Activated CD8-positive, alpha-beta T cell treated with anti-CD3 and anti-CD28 coated beads for 36 hours (primary cell): ENCODE measurements around the gene TMCO6. TPM values are rescaled to one million over a fixed set of nuclear protein-coding genes. Genes with fewer than 3 reads are reported as not detected.
A peak's percentile ranks its signal among the peaks of the same experiment; 100 is the strongest.

Experiments
- ATAC-seq: fragments of 200-7000 bp; cut with Tn5 transposase; one replicate; pipeline ENCODE4 v1.10.0; 2021; ENCODE audit warnings: mild to moderate bottlenecking, moderate library complexity
- CTCF ChIA-PET: fragments of 350-600 bp; sonication (Branson Sonifier 250); formaldehyde crosslinking; loops from one replicate; lab custom pipeline; 2021; ENCODE audit warnings: antibody characterized with exemption; lab: Charles Lee
- POLR2A ChIA-PET: fragments of 350-600 bp; sonication (Branson Sonifier 250); formaldehyde crosslinking; loops from one replicate; lab custom pipeline; 2021; ENCODE audit warnings: antibody characterized with exemption; lab: Charles Lee
- DNase-seq: peaks from one replicate; pipeline ENCODE4 v3.0.0-alpha.2; 2020
- H3K27ac Mint-ChIP-seq: one replicate; pipeline ENCODE4 v1.8.0; 2021; ENCODE audit warnings: mild to moderate bottlenecking, mixed read lengths
- H3K27me3 Mint-ChIP-seq: one replicate; pipeline ENCODE4 v1.8.0; 2021; ENCODE audit warnings: mixed read lengths
- H3K36me3 Mint-ChIP-seq: one replicate; pipeline ENCODE4 v1.8.0; 2021; ENCODE audit warnings: low read depth, mixed read lengths
- H3K4me1 Mint-ChIP-seq: one replicate; pipeline ENCODE4 v1.8.0; 2021; ENCODE audit warnings: low read depth, mixed read lengths
- H3K4me3 Mint-ChIP-seq: one replicate; pipeline ENCODE4 v1.8.0; 2021; ENCODE audit warnings: mild to moderate bottlenecking, moderate library complexity, mixed read lengths
- H3K9me3 Mint-ChIP-seq: one replicate; pipeline ENCODE4 v1.8.0; 2021; ENCODE audit warnings: mixed read lengths
- intact Hi-C: fragments of 100-400 bp; cut with micrococcal nuclease; formaldehyde crosslinking; loops from one replicate; pipeline ENCODE4 v1.10.0; 2022
- total RNA-seq, 2 experiments: library from RNA; stranded (reverse); gene quantifications; one replicate each; pipeline ENCODE4 v1.2.3, GENCODE V29; 2021
- TF ChIP-seq, protein P1 (sequence below): fragments of 200-600 bp; IDR thresholded peaks from one replicate; pipeline ENCODE4 v1.8.0; 2022; ENCODE audit warnings: antibody characterized with exemption, mild to moderate bottlenecking

The TMCO6 gene
- total RNA-seq, 2 experiments from 2014 or later, result 31.7 to 33.2 TPM

GRCh38 chr5:140632366-140633020 is 6.8 kb upstream of the TMCO6 start:
- Mint-ChIP-seq H3K9me3 (peaks cover 3% of the 10 kb centered on the region), H3K27ac (peak overlapping the region; percentile 71), H3K4me1 (peaks cover 28% of the 10 kb centered on the region), H3K4me3 (peak overlapping the region; percentile 74), H3K36me3 (peaks cover 2% of the 10 kb centered on the region), H3K27me3 (peaks cover 17% of the 10 kb centered on the region)
- intact Hi-C loops, result loop anchor here (5.0 kb wide), 1 partner anchor 75 kb away; the partner anchor contains the start of gene SRA1
- CTCF ChIA-PET, result interaction anchor here (0.8 to 2.2 kb wide), 8 partner anchors 12 to 286 kb away, joined by 3 to 8 read pairs (median 4); partner anchors contain the start of genes EIF4EBP3, HBEGF, IK and NDUFA2
- TF ChIP-seq, protein P1, sequence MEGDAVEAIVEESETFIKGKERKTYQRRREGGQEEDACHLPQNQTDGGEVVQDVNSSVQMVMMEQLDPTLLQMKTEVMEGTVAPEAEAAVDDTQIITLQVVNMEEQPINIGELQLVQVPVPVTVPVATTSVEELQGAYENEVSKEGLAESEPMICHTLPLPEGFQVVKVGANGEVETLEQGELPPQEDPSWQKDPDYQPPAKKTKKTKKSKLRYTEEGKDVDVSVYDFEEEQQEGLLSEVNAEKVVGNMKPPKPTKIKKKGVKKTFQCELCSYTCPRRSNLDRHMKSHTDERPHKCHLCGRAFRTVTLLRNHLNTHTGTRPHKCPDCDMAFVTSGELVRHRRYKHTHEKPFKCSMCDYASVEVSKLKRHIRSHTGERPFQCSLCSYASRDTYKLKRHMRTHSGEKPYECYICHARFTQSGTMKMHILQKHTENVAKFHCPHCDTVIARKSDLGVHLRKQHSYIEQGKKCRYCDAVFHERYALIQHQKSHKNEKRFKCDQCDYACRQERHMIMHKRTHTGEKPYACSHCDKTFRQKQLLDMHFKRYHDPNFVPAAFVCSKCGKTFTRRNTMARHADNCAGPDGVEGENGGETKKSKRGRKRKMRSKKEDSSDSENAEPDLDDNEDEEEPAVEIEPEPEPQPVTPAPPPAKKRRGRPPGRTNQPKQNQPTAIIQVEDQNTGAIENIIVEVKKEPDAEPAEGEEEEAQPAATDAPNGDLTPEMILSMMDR, result no peak
- DNase-seq, result peak; percentile 68
- peak; percentile 65 for ATAC-seq
- POLR2A ChIA-PET, result interaction anchor here (0.9 to 1.2 kb wide), 6 partner anchors 12 to 85 kb away, joined by 3 to 9 read pairs (median 4); partner anchors contain the start of genes EIF4EBP3, IK and NDUFA2

DNA sequence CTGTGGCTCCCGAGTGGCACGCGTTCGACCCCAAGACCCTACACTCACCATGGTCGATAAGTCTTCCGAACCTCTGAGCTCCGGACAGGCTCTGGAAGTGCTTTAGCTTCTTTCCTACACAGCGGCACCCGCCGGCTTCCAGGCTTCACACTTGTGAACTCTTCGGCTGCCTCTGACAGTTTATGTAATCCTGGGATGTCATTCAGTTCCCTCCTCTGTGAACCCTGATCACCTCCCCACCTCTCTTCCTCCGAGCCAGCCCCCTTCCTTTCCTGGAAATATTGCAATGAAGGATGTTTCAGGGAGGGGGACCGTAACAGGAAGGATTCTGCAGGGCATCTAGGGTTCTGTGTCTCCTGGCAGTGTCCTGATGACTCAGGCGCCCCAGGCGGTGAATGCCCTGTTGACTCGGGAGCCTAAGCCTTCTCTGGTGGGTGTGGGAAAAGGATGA is 6.2 kb upstream of the TMCO6 start, which contains the start of gene CD14:
CD14 (minus strand) TSS at position 155 of the 451 bp plus-strand sequence; CDS start at position 51, 104 bp downstream.
- intact Hi-C loops, result loop anchor here (5.0 kb wide), 1 partner anchor 76 kb away; the partner anchor contains the start of gene SRA1
- POLR2A ChIA-PET, result interaction anchor here (1.0 to 1.2 kb wide), 4 partner anchors 11 to 85 kb away, joined by 3 to 9 read pairs (median 4); partner anchors contain the start of gene EIF4EBP3
- TF ChIP-seq, protein P1, result no peak
- ATAC-seq (no peak), DNase-seq (no peak)
- peaks cover 16% of the 10 kb centered on the region for H3K27me3 Mint-ChIP-seq
- CTCF ChIA-PET, result interaction anchor here (0.8 to 2.7 kb wide), 9 partner anchors 8 to 286 kb away, joined by 3 to 8 read pairs (median 4); partner anchors contain the start of genes EIF4EBP3, HBEGF, IK and NDUFA2
- peak within 1 kb of the TSS; percentile 71 for H3K27ac Mint-ChIP-seq
- peaks cover 28% of the 10 kb centered on the region for H3K4me1 Mint-ChIP-seq
- H3K9me3 Mint-ChIP-seq, result peaks cover 2% of the 10 kb centered on the region
- peak within 1 kb of the TSS; percentile 74 for H3K4me3 Mint-ChIP-seq
- peaks cover 1% of the 10 kb centered on the region for H3K36me3 Mint-ChIP-seq

DNA sequence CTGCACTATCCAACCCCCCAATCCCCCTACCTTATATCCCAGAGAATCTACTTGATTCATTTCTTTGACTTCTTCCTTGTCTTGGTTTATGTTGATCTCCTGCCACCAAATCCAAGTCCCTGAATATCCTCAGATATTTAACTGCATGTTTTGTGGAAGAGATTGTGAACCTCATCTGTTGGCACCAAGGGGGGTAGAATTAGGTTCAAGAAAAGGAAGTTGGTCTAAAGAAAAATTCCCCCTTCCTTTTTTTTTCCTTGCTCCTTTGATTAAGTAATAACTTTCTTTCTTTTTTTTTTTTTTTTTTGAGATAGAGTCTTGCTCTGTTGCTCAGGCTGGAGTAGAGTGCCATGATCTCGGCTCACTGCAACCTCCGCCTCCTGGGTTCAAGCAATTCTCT is 5.8 kb upstream of the TMCO6 start:
- TF ChIP-seq, protein P1, result no peak
- no peaks in the 10 kb centered on the region for H3K36me3 Mint-ChIP-seq
- H3K27ac Mint-ChIP-seq, result no peak overlapping the region

DNA sequence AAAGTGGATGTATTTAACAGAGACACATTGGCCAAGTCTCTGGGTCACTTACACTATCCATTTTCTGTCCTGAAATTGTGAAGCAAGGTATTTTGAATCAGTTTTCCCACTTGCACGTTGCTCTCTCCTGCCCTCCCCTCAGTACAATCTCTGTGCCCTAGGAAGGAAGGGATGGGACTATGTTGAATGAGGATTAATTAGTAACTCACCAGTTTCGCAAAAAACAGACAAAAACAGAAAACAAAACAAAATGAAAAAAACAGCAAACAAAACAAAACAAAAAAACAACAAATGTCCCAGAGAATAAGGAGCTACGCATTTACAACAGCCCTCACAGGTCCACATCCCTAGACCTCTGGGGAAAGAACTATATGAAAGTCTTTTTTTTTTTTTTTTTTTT is 5.1 kb upstream of the TMCO6 start:
- Mint-ChIP-seq H3K36me3 (no peaks in the 10 kb centered on the region), H3K27ac (no peak overlapping the region)

More for the DNA sequence above, 5.8 kb upstream of the TMCO6 start:
- Mint-ChIP-seq H3K4me1 (peaks cover 31% of the 10 kb centered on the region), H3K4me3 (peak overlapping the region; percentile 74), H3K27me3 (peaks cover 14% of the 10 kb centered on the region), H3K9me3 (no peaks in the 10 kb centered on the region)
- intact Hi-C loops, result loop anchor here (5.0 kb wide), 1 partner anchor 76 kb away; the partner anchor contains the start of gene SRA1
- ChIA-PET CTCF (interaction anchor here (1.2 to 2.7 kb wide), 6 partner anchors 8 to 270 kb away, joined by 4 to 8 read pairs (median 6); partner anchors contain the start of genes EIF4EBP3, IK and NDUFA2), POLR2A (interaction anchor here (1.0 to 1.2 kb wide), 3 partner anchors 11 to 86 kb away, joined by 3 to 9 read pairs (median 5); partner anchors contain the start of gene EIF4EBP3)
- DNase-seq, result no peak
- no peak for ATAC-seq

More for the DNA sequence above, 5.1 kb upstream of the TMCO6 start:
- H3K27me3 Mint-ChIP-seq, result peaks cover 14% of the 10 kb centered on the region
- H3K9me3 Mint-ChIP-seq, result no peaks in the 10 kb centered on the region
- H3K4me3 Mint-ChIP-seq, result no peak overlapping the region
- peaks cover 37% of the 10 kb centered on the region for H3K4me1 Mint-ChIP-seq
- TF ChIP-seq, protein P1, result no peak
- intact Hi-C loops, result loop anchor here (5.0 kb wide), 1 partner anchor 77 kb away; the partner anchor contains the start of gene SRA1
- ChIA-PET POLR2A (interaction anchor here (0.9 kb wide), 1 partner anchor 76 kb away, joined by 3 read pairs; no protein-coding TSS in a partner anchor), CTCF (interaction anchor here (1.1 to 3.2 kb wide), 19 partner anchors 9 to 270 kb away, joined by 3 to 16 read pairs (median 6); partner anchors contain the start of genes EIF4EBP3, IK, NDUFA2 and SLC35A4)
- no peak for ATAC-seq
- no peak for DNase-seq
